K562 (cell line): ENCODE measurements around the gene HAAO. TPM values are rescaled to one million over a fixed set of nuclear protein-coding genes. Genes with fewer than 3 reads are reported as not detected.

ENCODE experiments used
- BHLHE40 ChIP-seq: IDR thresholded peaks from 2 replicates; pipeline ENCODE4 v1.6.1; 2011; ENCODE audit warnings: low read length, improper control_type of control experiment
- CCAR2 ChIP-seq: fragments of 200-400 bp; formaldehyde crosslinking; IDR thresholded peaks from 2 replicates; pipeline ENCODE4 v1.6.1; 2017; ENCODE audit warnings: mild to moderate bottlenecking, low read depth, low read length
- CHD7 ChIP-seq: fragments of 200-600 bp; sonication (generic); IDR thresholded peaks from one replicate; pipeline ENCODE4 v1.6.1; 2012; ENCODE audit warnings: mild to moderate bottlenecking, low read depth, low read length, inconsistent platforms
- KLF13 ChIP-seq: fragments of 450-650 bp; IDR thresholded peaks from 2 replicates; pipeline ENCODE4 v1.6.1; 2016; ENCODE audit warnings: missing genetic modification characterization, low read depth, mild to moderate bottlenecking, missing compliant biosample characterization, moderate library complexity, borderline replicate concordance
- L3MBTL2 ChIP-seq: fragments of 450-650 bp; IDR thresholded peaks from 2 replicates; pipeline ENCODE4 v1.6.1; 2016; ENCODE audit warnings: mild to moderate bottlenecking, moderate library complexity
- RCOR1 ChIP-seq, 2 experiments: IDR thresholded peaks; 2 replicates each; pipeline ENCODE4 v1.6.1; 2012; ENCODE audit warnings: low read depth in 2 of 2, low read length in 2 of 2, borderline replicate concordance in 1 of 2, improper control_type of control experiment in 1 of 2
- SFPQ ChIP-seq: fragments of 200-400 bp; formaldehyde crosslinking; IDR thresholded peaks from 2 replicates; pipeline ENCODE4 v1.6.1; 2017; ENCODE audit warnings: mild to moderate bottlenecking, low read depth, low read length, moderate library complexity
- STAT6 ChIP-seq: sonication (generic); formaldehyde crosslinking; IDR thresholded peaks from 2 replicates; pipeline ENCODE4 v1.8.1; 2023; ENCODE audit warnings: mild to moderate bottlenecking, missing genetic modification reagents
- XRCC5 ChIP-seq: fragments of 200-400 bp; formaldehyde crosslinking; IDR thresholded peaks from 2 replicates; pipeline ENCODE4 v1.6.1; 2017; ENCODE audit warnings: low read depth, mild to moderate bottlenecking, low read length
- ZNF224 ChIP-seq: sonication (generic); formaldehyde crosslinking; IDR thresholded peaks from 2 replicates; pipeline ENCODE4 v1.8.0; 2022; ENCODE audit warnings: mild to moderate bottlenecking, missing genetic modification reagents
- polyA plus RNA-seq, 8 experiments: library from polyadenylated mRNA; depleted of rRNA in 4 of 8; stranded (reverse) in 5 of 8; unstranded in 3 of 8; fragments of >200 nt; fragmentation: Nextera tagmentation in 2 of 8; fragmentation: Illumina TruSeq in 1 of 8; extraction: Ambion mirVana in 2 of 8; extraction: Trizol in 1 of 8; gene quantifications; 2 replicates each; pipeline versions ENCODE4 v1.2.1 to v1.2.3, GENCODE V29; 2011 to 2014; ENCODE audit warnings: inconsistent platforms in 1 of 8, missing spikeins in 1 of 8
- total RNA-seq, 7 experiments: library from RNA; depleted of rRNA in 6 of 7; stranded (reverse); fragments of >200 nt in 6 of 7; fragmentation: Illumina TruSeq in 2 of 7; extraction: Trizol in 2 of 7; gene quantifications; 2 replicates each; pipeline versions ENCODE4 v1.2.1 to v1.2.3, GENCODE V29; 2011 to 2021; ENCODE audit warnings: low replicate concordance in 1 of 7

The HAAO gene
- total and polyA plus RNA-seq, 9 of the 15 experiments (the other 6 are each of a cell fraction or from before 2014, with no cell fraction given): not detected

DNA sequence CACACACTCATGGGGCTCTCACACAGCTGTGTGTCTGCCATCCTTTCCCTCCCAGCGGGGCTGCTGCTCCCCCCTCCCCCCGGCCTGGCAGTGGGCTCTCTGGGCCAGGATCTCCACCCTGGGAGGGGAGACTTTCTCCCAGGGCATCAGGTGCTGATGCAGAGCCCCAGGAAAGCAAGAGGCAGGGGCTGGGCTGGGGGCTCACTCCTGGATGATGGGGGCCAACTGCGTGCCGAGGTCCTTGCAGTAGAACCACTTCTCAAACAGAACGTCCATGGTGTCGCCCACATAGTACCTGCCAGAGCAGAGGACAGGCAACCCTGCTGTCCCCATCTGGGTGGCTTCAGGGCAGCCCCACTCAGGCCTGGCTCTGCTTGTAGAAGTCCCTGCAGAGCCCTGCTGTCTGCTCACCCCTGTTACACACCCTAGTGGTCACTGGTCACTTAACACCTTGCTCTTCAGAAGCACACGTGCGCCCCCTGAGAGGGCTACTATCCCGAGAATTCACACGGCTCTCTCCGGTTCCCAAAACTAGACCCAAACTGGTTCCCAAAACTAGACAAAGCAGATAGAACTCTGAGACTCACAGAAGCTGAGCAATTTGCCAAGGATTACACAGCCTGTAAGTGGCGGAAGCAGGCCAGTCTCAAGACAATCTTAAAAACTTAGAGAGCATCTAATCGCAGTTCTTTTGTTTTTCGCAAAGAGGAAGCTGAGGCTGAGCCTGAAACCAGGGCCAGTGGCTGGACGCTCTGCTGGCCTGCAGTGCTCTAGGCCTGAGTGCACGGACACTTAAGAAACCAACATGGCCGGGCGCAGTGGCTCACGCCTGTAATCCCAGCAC lies 21.9 kb downstream of the HAAO start (continued):
- no peak for TF ChIP-seq CHD7
- TF ChIP-seq CCAR2: no peak
- TF ChIP-seq BHLHE40: peak; percentile 91
- TF ChIP-seq RCOR1 (IDR thresholded peaks at IDR 0.05; ENCODE audit: borderline replicate concordance in 1 of 2, low read depth in 2 of 2, low read length in 2 of 2): peak in 1 of 2 experiments; percentile 47; a peak in 1 of 4 replicates
- TF ChIP-seq KLF13 (tag): no peak
- TF ChIP-seq XRCC5: 0 out of 2 replicates have a peak, but pooled peaks have one; percentile 72
- TF ChIP-seq L3MBTL2: peak; percentile 87
- TF ChIP-seq SFPQ: no peak
- no peak for TF ChIP-seq ZNF224 (CRISPR knock-in tag)
- TF ChIP-seq STAT6 (CRISPR knock-in tag): 0 out of 2 replicates have a peak, but pooled peaks have one; percentile 79
